Mammary epithelial cell (primary cell): ENCODE data around the gene RHOD.

Experiments
- CTCF ChIP-seq, 2 donors: IDR thresholded peaks in 1 of 2; conservative IDR thresholded peaks in 1 of 2; 2 replicates each; pipeline ENCODE4 v1.5.1; 2011 to 2012; ENCODE audit warnings: inconsistent platforms in 2 of 2, low read length in 2 of 2, mild to moderate bottlenecking in 2 of 2, control low read depth in 1 of 2, low read depth in 1 of 2; ENCODE audit not compliant: insufficient read depth in 1 of 2; ENCODE audit errors: extremely low read depth in 1 of 2
- EZH2 ChIP-seq: IDR thresholded peaks from 2 replicates; pipeline ENCODE4 v1.6.1; 2012; ENCODE audit warnings: low read length, inconsistent platforms, borderline replicate concordance

GRCh38 chr11:67059671-67060070 lies 3.0 kb downstream of the RHOD start:
- TF ChIP-seq CTCF (conservative IDR thresholded peaks at IDR 0.05 in 1 of 2, IDR thresholded peaks at IDR 0.05 in 1 of 2; ENCODE audit: extremely low read depth in 1 of 2, insufficient read depth in 1 of 2, low read depth in 1 of 2, low read length in 2 of 2) (no peak), EZH2 (no peak)
